Measurements from ENCODE around the gene TMEM89. TPM values are rescaled to one million over a fixed set of nuclear protein-coding genes. Genes with fewer than 3 reads are reported as not detected.
A peak's percentile ranks its signal among the peaks of the same experiment; 100 is the strongest.

The TMEM89 gene
- total and polyA plus RNA-seq, 2 of the 13 experiments (the other 11 are each of a cell fraction or from before 2014, with no cell fraction given), result 0.31 to 0.59 TPM

DNA sequence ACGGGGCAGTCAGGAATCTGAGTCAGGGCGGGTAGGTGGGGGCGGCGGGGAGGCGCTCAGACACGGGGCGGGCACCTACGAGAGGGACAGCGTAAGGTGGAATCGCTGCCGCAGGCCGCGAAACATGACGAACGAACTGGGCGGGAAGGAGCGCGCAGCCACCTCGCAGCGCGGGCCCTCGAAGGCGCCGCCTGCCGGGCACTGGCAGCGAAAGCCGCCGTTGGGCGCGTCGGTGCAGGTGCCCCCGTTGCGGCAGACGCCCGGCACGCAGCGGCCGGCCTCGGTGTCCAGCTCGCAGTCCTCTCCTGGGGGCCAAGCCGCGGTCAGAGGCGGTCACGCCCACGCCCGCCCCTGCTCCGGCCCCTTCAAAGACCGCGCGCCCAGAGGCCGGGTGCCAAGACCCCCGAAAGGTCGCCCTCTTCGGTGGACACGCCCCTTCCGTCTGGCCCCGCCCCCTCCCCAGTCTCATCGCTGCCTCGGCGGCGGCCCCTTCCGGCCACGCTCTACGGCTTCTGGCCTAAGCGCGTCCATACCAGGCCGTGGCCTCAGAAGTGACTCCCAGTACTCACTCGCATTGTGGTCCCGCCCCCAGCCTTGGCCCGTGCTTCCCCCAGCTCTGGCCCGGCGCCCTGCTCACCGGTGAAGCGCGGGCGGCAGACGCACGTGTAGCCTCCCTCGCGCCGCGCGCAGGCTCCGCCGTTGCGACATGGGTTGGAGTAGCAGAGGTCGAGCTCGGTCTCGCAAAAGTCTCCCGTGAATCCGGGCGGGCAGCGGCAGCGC is 34.7 kb upstream of the TMEM89 start:
- DNase-seq (ENCODE audit: low spot score) (peak; percentile 35), ATAC-seq (peak; percentile 63), FAIRE-seq (no peak)
- Histone ChIP-seq H2AFZ (ENCODE audit: low read length) (no peak overlapping the region), H3K27me3 (ENCODE audit: control insufficient read depth in 1 of 2, insufficient read depth in 2 of 2, low read length in 2 of 2) (no peaks in the 10 kb centered on the region), H3K4me3 (replicated peaks in 1 of 3; ENCODE audit: insufficient read depth in 1 of 3, low read depth in 2 of 3, low read length in 3 of 3) (peak overlapping the region; percentile 39 to 56 (median 54); a peak in 4 of 6 replicates), H3K36me3 (replicated peaks in 1 of 2; ENCODE audit: control insufficient read depth in 1 of 2, insufficient read depth in 2 of 2, low read length in 2 of 2) (peaks cover 1 to 3% of the 10 kb centered on the region in 2 experiments; a peak in 2 of 5 replicates), H3K9me3 (ENCODE audit: low read length) (no peaks in the 10 kb centered on the region), H3K4me1 (ENCODE audit: insufficient read depth, low read length) (peaks cover 14% of the 10 kb centered on the region), H3K27ac (ENCODE audit: extremely low read length, insufficient read depth, low read length) (no peak overlapping the region), H4K20me1 (ENCODE audit: insufficient read depth, low read length) (peaks cover 2% of the 10 kb centered on the region), H3K4me2 (ENCODE audit: low read depth, low read length) (peak overlapping the region; percentile 34; the same call in 1 of the 2 replicates), H3K9ac (ENCODE audit: insufficient read depth, low read depth, low read length) (no peak overlapping the region), H3K79me2 (ENCODE audit: insufficient read depth, low read length) (no peaks in the 10 kb centered on the region)
- in situ Hi-C loops (cut with HindIII; ENCODE audit: extremely low pct_ligation_motif_present, low pct_unique_long_range_greater_than_20kb), result no loop called here
- WGBS (ENCODE audit: low lambda C conversion rate), result 84% methylated on average over 59 of the region's 94 CpGs
- BruUV-seq (replicated peaks), result no TSS peak
- intact Hi-C loops (cut with micrococcal nuclease; ENCODE audit: unreplicated experiment), result no loop called here
- ChIA-PET CTCF (ENCODE audit: low intra/inter-chr PET ratio, low total read pairs) (no interaction called here), POLR2A (interaction anchor here (1.3 to 3.9 kb wide), 2 partner anchors 20 to 32 kb away, joined by 5 to 10 read pairs; partner anchors contain the start of gene SLC26A6)
- TF ChIP-seq ZNF552 (CRISPR knock-in tag; IDR thresholded peaks at IDR 0.05; ENCODE audit: borderline replicate concordance) (no peak), ZNF777 (CRISPR knock-in tag; IDR thresholded peaks at IDR 0.05) (peak; percentile 71), RBFOX2 (IDR thresholded peaks at IDR 0.05; ENCODE audit: low read depth, low read length) (0 out of 2 replicates have a peak, but pooled peaks have one; percentile 33), SP1 (IDR thresholded peaks at IDR 0.05) (no peak), SP1 (CRISPR knock-in tag; IDR thresholded peaks at IDR 0.05) (peak; percentile 70; the same call in 1 of the 2 replicates), DNMT1 (CRISPR knock-in tag; IDR thresholded peaks at IDR 0.05) (no peak), KDM3A (CRISPR knock-in tag; IDR thresholded peaks at IDR 0.05; ENCODE audit: low read depth) (peak; percentile 55; the same call in 1 of the 2 replicates), ZNF382 (CRISPR knock-in tag; IDR thresholded peaks at IDR 0.05; ENCODE audit: borderline replicate concordance) (no peak), HOXA9 (CRISPR knock-in tag; IDR thresholded peaks at IDR 0.05; ENCODE audit: borderline replicate concordance) (0 out of 2 replicates have a peak, but pooled peaks have one; percentile 25), ZNF180 (CRISPR knock-in tag; IDR thresholded peaks at IDR 0.05; ENCODE audit: borderline replicate concordance, low read depth) (no peak), TBX2 (CRISPR knock-in tag; IDR thresholded peaks at IDR 0.05; ENCODE audit: borderline replicate concordance) (0 out of 2 replicates have a peak, but pooled peaks have one; percentile 49), ZBTB3 (CRISPR knock-in tag; IDR thresholded peaks at IDR 0.05; ENCODE audit: borderline replicate concordance, low read depth) (no peak), NCOA2 (CRISPR knock-in tag; IDR thresholded peaks at IDR 0.05) (no peak), STAG1 (CRISPR knock-in tag; IDR thresholded peaks at IDR 0.05) (peak; percentile 46), SP5 (CRISPR knock-in tag; IDR thresholded peaks at IDR 0.05; ENCODE audit: borderline replicate concordance, low read depth) (peak; percentile 27; the same call in 1 of the 2 replicates), ZMYM2 (CRISPR knock-in tag; IDR thresholded peaks at IDR 0.05) (no peak)
- TF ChIP-seq, protein P1, sequence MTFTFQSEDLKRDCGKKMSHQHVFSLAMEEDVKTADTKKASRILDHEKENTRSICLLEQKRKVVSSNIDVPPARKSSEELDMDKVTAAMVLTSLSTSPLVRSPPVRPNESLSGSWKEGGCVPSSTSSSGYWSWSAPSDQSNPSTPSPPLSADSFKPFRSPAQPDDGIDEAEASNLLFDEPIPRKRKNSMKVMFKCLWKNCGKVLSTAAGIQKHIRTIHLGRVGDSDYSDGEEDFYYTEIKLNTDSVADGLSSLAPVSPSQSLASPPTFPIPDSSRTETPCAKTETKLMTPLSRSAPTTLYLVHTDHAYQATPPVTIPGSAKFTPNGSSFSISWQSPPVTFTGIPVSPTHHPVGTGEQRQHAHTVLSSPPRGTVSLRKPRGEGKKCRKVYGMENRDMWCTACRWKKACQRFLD (CRISPR knock-in tag; IDR thresholded peaks at IDR 0.05; ENCODE audit: borderline replicate concordance), result no peak
- TF ChIP-seq, protein P2, sequence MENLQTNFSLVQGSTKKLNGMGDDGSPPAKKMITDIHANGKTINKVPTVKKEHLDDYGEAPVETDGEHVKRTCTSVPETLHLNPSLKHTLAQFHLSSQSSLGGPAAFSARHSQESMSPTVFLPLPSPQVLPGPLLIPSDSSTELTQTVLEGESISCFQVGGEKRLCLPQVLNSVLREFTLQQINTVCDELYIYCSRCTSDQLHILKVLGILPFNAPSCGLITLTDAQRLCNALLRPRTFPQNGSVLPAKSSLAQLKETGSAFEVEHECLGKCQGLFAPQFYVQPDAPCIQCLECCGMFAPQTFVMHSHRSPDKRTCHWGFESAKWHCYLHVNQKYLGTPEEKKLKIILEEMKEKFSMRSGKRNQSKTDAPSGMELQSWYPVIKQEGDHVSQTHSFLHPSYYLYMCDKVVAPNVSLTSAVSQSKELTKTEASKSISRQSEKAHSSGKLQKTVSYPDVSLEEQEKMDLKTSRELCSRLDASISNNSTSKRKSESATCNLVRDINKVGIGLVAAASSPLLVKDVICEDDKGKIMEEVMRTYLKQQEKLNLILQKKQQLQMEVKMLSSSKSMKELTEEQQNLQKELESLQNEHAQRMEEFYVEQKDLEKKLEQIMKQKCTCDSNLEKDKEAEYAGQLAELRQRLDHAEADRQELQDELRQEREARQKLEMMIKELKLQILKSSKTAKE (CRISPR knock-in tag; IDR thresholded peaks at IDR 0.05; ENCODE audit: borderline replicate concordance), result no peak
- TF ChIP-seq, protein P3, sequence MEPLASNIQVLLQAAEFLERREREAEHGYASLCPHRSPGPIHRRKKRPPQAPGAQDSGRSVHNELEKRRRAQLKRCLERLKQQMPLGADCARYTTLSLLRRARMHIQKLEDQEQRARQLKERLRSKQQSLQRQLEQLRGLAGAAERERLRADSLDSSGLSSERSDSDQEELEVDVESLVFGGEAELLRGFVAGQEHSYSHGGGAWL (CRISPR knock-in tag; IDR thresholded peaks at IDR 0.05), result peak; percentile 30; the same call in 1 of the 2 replicates
